Suppressor macrophage treated with lipopolysaccharide for 1 hour (primary cell): ENCODE data around the gene TMED1.
"Not testable (repeated sequence)": the region's sequence is repeated elsewhere in the genome, so short reads cannot be mapped to it uniquely, and the experiment has no call there.

Experiments used
- DNase-seq, 3 donors: peaks; one replicate each; pipeline ENCODE4 v3.0.0-alpha.2; 2020 to 2022

TMED1 gene

DNA sequence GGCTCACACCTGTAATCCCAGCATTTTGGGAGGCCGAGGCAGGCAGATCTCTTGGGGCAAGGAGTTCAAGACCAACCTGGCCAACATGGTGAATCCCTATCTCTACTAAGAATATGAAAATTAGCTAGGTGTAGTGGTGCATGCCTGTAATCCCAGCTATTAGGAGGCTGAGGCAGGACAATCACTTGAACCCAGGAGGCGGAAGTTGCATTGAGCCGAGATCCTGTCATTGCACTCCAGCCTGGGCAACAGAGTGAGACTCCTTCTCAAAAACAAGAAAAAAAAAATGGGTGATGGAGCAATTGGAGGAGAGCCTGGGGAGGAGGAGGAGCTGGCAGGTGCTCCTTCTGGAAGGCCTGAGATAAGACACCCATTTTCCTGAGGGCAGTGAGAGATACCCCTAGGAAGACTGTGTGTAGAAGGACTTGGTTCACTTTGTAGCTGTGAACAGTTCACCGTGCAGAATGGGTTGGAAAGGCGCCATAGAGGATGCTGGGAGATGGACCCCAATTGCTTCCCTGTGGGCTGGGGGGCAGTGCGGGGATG lies 26.6 kb upstream of the TMED1 start:
- no peak for DNase-seq

DNA sequence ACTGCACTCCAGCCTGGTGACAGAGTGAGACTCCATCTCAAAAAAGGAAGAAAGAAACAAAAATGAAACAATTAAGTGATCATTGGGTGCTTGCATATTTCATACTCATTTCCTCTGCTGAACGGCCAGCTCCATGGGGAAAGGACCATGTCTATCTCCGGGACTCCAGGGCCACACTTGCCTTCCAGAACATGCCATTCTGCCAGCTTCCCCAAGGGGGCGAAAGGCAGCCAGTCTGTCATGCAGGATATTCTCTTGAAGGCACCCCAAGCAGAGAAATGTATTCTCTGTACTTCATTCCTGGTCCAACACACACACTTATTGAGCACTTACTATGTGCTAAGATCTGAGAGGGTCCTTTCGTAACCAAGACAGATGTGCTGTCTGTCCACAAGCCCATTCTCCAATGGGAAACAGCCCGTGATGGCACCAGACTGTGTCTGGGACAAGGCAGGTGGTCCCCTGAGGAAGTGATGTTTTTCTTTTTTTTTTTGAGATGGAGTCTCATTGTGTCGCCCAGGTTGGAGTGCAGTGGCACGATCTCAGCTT lies 25.2 kb upstream of the TMED1 start:
- peak; percentile 82 to 88 (median 85) for DNase-seq

- DNase-seq = peak; percentile 47 to 62 (median 49)
Measured at GRCh38 chr19:10858204-10858828, 22.3 kb upstream of the TMED1 start.

DNA sequence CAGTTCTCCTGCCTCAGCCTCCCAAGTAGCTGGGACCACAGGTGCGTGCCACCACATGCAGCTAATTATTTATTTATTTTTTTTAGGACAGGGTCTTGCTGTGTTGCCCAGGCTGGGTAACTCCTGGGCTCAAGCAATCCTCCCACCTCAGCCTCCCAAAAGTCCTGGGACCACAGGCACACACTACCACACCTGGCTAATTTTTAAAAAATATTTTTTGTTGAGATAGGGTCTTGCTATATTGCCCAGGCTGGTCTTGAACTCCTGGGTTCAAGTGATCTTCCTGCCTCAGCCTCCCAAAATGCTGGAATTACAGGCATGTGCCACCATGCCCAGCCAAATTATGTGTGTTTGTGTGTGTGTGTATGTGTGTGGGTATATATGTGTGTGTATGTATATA lies 20.9 kb upstream of the TMED1 start:
- not testable (repeated sequence) for DNase-seq

GRCh38 chr19:10855879-10856522 lies 20.0 kb upstream of the TMED1 start:
- peak; percentile 52 to 73 (median 63) for DNase-seq

DNA sequence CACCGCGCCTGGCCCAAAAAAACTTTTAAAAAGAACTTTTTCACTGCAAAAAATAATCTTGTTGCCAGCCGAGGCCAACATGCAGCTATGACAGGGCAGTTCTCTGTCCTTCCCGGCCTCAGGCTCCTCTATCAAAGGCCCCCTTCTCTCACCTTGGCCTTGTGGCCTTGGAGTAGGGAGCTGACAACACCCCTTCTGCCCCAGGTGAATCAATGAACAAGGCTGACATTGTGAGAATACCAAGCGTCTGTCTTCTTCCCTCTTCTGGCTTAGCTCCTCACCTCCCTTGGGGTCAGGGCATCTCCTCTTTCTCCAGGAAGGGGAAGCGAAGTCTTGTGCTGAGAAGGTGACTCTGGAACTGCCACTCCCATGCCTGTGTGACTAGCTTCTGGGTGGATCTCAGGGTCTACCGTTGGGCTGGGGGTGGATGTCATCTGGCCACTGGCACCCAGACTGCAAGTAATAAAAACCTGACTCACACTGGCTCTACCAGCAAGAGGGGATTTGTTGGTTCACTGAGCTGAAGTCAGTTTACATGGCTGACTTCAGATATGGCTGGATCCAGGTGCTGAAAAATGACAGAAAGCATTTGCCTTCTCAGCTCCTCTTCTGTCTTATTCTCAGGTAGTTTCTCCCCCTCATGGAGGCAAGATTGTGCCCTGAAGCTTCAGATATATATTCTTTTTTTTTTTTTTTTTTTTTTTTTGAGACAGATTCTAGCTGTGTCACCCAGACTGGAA lies 18.5 kb upstream of the TMED1 start:
- DNase-seq = peak; percentile 36 to 54 (median 47)

DNA sequence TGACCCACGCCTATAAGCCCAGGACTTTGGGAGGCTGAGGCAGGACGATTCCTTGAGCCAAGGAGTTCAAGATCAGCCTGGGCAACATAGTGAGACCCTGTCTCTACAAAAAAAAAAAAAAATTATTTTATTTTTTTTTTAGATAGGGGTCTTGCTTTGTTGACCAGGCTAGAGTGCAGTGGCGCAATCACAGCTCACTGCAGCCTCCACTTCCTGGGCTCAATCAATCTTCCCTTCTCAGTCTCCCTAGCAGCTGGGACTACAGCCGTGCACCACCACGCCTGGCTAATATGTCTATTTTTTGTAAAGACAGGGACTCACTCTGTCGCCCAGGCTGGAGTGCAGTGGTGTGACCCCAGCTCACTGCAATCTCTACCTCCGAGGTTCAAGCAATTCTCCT lies 16.9 kb upstream of the TMED1 start:
- DNase-seq = no peak

DNA sequence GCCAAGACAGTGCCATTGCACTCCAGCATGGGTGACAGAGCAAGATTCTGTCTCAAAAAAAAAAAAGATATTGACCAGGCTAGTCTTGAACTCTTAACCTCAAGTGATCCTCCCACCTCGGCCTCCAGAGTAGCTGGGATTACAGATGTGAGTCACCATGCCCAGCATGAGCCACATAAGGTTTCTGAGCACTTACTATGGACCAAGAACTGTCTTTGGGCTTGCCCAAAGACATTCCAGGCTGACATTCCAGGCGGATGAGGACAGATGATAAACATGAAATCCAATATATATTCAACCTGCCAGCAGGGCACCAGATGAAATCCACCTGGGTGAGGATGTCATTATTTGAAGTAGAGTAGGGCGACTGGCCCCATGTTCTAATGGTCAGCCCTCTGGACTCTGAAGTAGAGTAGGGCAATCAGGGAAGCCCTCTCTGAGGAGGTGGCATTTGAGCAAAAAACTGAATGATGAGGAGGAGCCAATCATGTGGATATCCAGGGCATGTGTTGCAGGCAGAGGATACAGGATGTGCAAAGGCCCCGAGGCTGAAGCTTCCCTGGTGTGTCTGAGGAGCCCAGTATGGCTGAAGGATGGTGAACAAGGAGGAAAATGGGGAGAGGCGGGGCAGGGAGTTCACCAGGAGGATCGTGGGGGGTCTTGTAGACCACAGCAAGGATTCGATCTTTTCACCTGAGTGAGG lies 16.2 kb upstream of the TMED1 start:
- peak in 1 of 3 donors; percentile 31 for DNase-seq

GRCh38 chr19:10850631-10851030 lies 14.6 kb upstream of the TMED1 start:
- DNase-seq = no peak

- DNase-seq = peak; percentile 76 to 82 (median 81)
Measured at GRCh38 chr19:10848230-10848856, 12.3 kb upstream of the TMED1 start, which contains the start of gene C19orf38. Gene C19orf38, plus strand, starts transcription at chr19:10848415. Its CDS starts 94 bp downstream, at chr19:10848509.

- DNase-seq = no peak
Measured at GRCh38 chr19:10846500-10847202, 10.6 kb upstream of the TMED1 start.

GRCh38 chr19:10842788-10843187 lies 6.8 kb upstream of the TMED1 start:
- no peak for DNase-seq

DNA sequence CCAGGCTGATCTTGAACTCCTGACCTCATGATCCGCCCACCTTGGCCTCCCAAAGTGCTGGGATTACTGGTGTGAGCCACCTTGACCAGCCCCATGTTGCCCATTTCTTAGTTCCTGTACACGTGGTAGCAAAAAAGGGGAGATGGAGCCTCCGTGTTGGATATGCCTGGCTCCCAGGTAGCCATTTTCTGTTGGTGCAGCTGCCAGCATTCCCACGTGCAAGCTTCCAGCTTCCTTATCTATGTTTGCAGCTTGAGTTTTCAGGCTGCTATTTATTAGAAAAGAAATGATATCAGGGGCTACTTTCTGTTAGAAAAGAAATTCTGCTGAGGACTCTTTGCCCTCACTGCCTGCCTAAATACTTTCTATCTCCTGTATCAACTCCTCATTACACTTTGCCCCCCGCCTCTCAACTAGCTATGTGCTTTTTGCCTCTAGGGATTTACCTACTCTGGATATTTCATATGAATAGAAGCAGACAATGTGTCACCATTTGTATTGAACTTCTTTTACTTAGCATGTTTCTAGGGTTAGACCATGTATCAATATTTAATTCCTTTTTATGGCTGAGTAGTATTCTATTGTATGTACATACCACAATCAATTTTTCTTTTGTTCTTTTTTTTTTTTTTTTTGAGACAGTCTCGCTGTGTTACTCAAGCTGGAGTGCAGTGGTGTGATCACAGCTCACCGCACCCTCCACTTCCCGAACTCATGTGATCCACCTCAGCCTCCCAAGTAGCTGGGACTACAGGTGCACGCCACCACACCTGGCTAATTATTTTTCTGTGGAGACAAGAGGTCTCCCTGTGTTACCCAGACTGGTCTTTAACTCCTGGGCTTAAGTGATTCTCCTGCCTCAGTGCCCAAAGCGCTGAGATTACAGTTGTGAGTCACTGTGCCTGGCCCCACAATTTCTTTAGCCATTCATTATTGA lies 3.4 kb upstream of the TMED1 start:
- no peak for DNase-seq

DNA sequence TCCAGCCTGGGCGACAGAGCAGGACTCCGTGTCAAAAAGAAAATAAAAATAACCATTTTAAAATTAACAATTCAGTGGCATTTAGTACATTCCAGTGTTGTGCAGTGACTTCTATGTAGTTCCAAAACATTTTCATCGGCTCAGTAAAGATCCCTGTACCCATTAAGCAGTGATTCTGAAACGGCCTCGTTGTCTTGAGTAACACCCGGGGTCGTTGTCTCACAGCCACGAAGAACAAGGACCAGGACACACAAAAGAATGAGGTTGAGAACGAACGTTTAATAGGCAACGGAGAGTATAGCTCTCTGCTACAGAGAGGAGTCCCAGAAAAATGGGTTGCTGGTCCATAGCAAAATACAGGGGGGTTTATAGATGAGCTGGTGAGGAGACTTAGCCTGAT lies 2.4 kb upstream of the TMED1 start:
- DNase-seq = no peak

DNA sequence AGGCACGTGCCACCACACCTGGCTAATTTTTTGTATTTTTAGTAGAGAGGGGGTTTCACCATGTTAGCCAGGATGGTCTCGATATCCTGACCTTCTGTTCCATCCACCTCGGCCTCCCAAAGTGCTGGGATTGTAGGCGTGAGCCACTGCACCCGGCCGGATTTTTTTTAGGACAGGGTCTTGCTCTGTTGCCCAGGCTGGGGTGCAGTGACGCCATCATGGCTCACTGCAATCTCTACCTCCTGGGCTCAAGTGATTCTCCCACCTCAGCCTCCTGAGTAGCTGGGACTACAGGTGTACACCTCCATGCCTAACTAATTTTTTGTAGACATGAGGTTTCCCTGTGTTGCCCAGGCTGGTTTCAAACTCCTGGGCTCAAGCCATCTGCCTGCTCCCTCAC lies 1.6 kb upstream of the TMED1 start:
- DNase-seq = not testable (repeated sequence)

DNA sequence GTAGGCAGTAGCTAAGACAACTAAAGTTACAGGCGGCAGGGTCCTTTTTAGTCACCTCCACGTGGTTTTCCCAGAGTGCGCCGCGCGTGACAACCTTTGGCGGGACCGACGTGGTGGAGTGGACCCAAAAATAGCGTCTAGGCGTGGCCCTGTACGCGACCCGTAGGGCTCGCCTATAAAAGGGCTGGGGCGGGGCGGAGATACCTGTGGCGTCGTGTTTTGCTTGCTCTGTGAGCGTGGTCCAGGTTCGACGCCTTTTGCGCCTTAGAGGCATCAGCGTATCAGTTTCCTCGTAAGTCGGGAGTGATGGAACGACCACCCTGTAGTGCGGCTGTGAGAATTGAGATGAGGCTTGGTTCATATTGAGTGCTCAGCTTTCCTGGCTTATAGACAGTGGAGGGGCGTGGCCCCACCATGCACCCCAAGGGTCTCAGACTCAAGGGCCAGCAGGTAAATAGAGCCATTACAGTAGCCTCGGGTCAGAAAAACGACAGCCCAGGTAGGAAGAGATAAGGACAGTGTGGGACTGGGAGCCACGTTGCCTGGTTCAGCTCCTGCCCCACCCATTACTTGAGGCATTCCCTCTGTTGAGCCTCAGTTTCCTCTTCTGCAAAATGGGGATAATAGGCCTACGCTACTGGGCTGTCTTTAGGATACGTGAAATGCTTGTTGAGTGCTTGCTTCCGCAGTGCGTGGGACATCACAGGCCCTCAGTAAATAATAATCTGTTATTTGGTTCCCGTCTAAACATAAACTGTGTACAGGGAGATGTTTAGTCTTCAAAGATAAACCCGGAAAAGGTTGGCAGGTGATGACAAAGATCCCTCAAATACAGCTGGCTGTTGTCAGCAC lies 693 bp upstream of the TMED1 start:
- peak; percentile 84 to 87 (median 85) for DNase-seq

DNA sequence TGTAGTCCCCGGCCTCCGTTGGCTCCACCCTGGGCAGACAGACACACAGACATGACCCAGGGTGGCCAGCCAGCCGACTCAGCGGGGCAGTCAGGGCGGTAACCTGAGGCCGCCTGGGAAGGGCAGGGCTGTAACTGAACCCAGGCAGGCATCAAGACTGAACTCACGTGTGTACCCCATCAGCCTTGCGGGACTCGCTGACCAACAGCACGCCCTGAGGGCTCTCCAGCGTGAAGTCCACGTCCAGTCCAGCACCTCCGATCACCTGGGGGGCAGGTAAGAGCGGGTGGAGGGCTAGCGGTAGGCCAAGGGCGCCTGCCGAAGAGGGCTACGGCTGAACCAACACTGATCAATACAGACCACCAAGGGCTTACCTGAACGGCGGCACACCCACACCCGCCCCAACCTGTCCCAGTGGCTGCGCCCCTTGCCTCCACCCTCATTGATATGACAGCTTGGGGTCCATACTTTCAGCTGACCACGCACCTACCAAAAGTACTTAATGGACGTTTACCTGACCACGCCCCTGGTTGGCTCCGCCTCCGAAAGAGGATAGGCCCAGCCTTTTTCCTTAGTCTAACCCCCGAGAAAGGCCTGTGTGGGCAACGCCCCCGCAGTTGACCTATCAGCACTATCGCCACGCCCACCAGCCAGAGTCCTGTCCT lies 791 bp downstream of the TMED1 start:
- no peak for DNase-seq

GRCh38 chr19:10832939-10833296 lies 3.1 kb downstream of the TMED1 start:
- DNase-seq = no peak
